CD4-positive, alpha-beta T cell treated with Interleukin-15 for 4 hours (primary cell): ENCODE data around the gene NF2.

Experiments
- DNase-seq: peaks from one replicate; pipeline ENCODE4 v3.0.0-alpha.2; 2020; ENCODE audit warnings: low spot score

The NF2 gene

GRCh38 chr22:29702931-29703501 lies 99.6 kb downstream of the NF2 start:
- no peak for DNase-seq

- DNase-seq: no peak
These were observed 100.2 kb downstream of the NF2 start for GRCh38 chr22:29703569-29704195.

- DNase-seq: no peak
These were observed 101.3 kb downstream of the NF2 start for GRCh38 chr22:29704528-29705285.

GRCh38 chr22:29705651-29706050 lies 102.2 kb downstream of the NF2 start:
- no peak for DNase-seq

GRCh38 chr22:29706486-29706885 lies 103.1 kb downstream of the NF2 start:
- DNase-seq: no peak

- DNase-seq: no peak
These were observed 103.6 kb downstream of the NF2 start for GRCh38 chr22:29707010-29707409.

GRCh38 chr22:29707471-29707870 lies 104.0 kb downstream of the NF2 start:
- no peak for DNase-seq

GRCh38 chr22:29710193-29710592 lies 106.8 kb downstream of the NF2 start:
- no peak for DNase-seq

GRCh38 chr22:29710922-29711593 lies 107.6 kb downstream of the NF2 start:
- no peak for DNase-seq

GRCh38 chr22:29712119-29712518 lies 108.7 kb downstream of the NF2 start:
- DNase-seq: no peak

GRCh38 chr22:29713156-29713727 lies 109.8 kb downstream of the NF2 start:
- DNase-seq: no peak

- DNase-seq: no peak
These were observed 111.8 kb downstream of the NF2 start for GRCh38 chr22:29715240-29715639.

GRCh38 chr22:29715705-29716104 lies 112.3 kb downstream of the NF2 start:
- DNase-seq: no peak

GRCh38 chr22:29716814-29717545 lies 113.5 kb downstream of the NF2 start:
- DNase-seq: peak; percentile 4

- no peak for DNase-seq
These were observed 114.4 kb downstream of the NF2 start for GRCh38 chr22:29717789-29718188.

GRCh38 chr22:29718949-29719898 lies 115.8 kb downstream of the NF2 start:
- no peak for DNase-seq

GRCh38 chr22:29719899-29720645 lies 116.6 kb downstream of the NF2 start, which contains the start of gene CABP7:
Gene CABP7, plus strand, starts transcription at chr22:29720003. Its CDS starts 422 bp downstream, at chr22:29720425.
- DNase-seq: no peak

GRCh38 chr22:29720811-29721323 lies 117.4 kb downstream of the NF2 start:
- no peak for DNase-seq

- no peak for DNase-seq
These were observed 118.7 kb downstream of the NF2 start for GRCh38 chr22:29722151-29722550.

- no peak for DNase-seq
These were observed 119.2 kb downstream of the NF2 start for GRCh38 chr22:29722587-29722986.
